Mesenchymal stem cell (in vitro differentiated cells and primary cell): ENCODE data around the gene AUTS2.

Experiments
- DNase-seq: peaks from one replicate; pipeline ENCODE4 v3.0.0-alpha.2; 2013
- H2AFZ ChIP-seq: one replicate; pipeline ENCODE4 v1.6.1; 2013; ENCODE audit warnings: low read depth, mild to moderate bottlenecking, control low read depth, inconsistent platforms, low read length, moderate library complexity
- H2AK5ac ChIP-seq: 2 replicates; pipeline ENCODE4 v1.6.1; 2013; ENCODE audit warnings: low read length, moderate library complexity, mild to moderate bottlenecking, inconsistent platforms; ENCODE audit not compliant: severe bottlenecking
- H2BK120ac ChIP-seq: one replicate; pipeline ENCODE4 v1.6.1; 2013; ENCODE audit warnings: low read depth, mild to moderate bottlenecking, inconsistent platforms, low read length, moderate library complexity
- H2BK12ac ChIP-seq, 2 experiments: one replicate each; pipeline ENCODE4 v1.6.1; 2013; ENCODE audit warnings: inconsistent platforms in 2 of 2, low read length in 2 of 2, mild to moderate bottlenecking in 2 of 2, moderate library complexity in 2 of 2, control low read depth in 1 of 2
- H2BK15ac ChIP-seq: one replicate; pipeline ENCODE4 v1.6.1; 2013; ENCODE audit warnings: mild to moderate bottlenecking, low read depth, inconsistent platforms; ENCODE audit not compliant: poor library complexity, severe bottlenecking
- H2BK5ac ChIP-seq: 2 replicates; pipeline ENCODE4 v1.6.1; 2013; ENCODE audit warnings: low read depth, mild to moderate bottlenecking, low read length, control low read depth, inconsistent platforms; ENCODE audit not compliant: poor library complexity, severe bottlenecking
- H3K14ac ChIP-seq, 2 experiments: one replicate each; pipeline ENCODE4 v1.6.1; 2013; ENCODE audit warnings: inconsistent platforms in 2 of 2, low read length in 2 of 2, control low read depth in 1 of 2, mild to moderate bottlenecking in 1 of 2, moderate library complexity in 1 of 2
- H3K18ac ChIP-seq, 2 experiments: one replicate each; pipeline ENCODE4 v1.6.1; 2013; ENCODE audit warnings: inconsistent platforms in 2 of 2, low read length in 2 of 2, control low read depth in 1 of 2, low read depth in 1 of 2, mild to moderate bottlenecking in 1 of 2
- H3K23ac ChIP-seq, 2 experiments: one replicate each; pipeline ENCODE4 v1.6.1; 2013; ENCODE audit warnings: inconsistent platforms in 2 of 2, low read length in 2 of 2, mild to moderate bottlenecking in 2 of 2, moderate library complexity in 2 of 2, control low read depth in 1 of 2
- H3K27ac ChIP-seq: 2 replicates; pipeline ENCODE4 v1.5.1; 2013; ENCODE audit warnings: mild to moderate bottlenecking, moderate library complexity, low read length, control low read depth, inconsistent platforms; ENCODE audit not compliant: poor library complexity, severe bottlenecking
- H3K27me3 ChIP-seq, 2 experiments: 2 replicates each; pipeline versions ENCODE4 v1.6.1 to v1.7.0; 2013; ENCODE audit warnings: low read length in 2 of 2, mild to moderate bottlenecking in 2 of 2, moderate library complexity in 2 of 2, control low read depth in 1 of 2, inconsistent platforms in 1 of 2; ENCODE audit not compliant: control insufficient read depth in 1 of 2, insufficient read depth in 1 of 2
- H3K36me3 ChIP-seq, 2 experiments: 2 replicates each; pipeline versions ENCODE4 v1.6.1 to v1.7.0; 2013; ENCODE audit warnings: low read length in 2 of 2, control low read depth in 1 of 2, inconsistent platforms in 1 of 2, low read depth in 1 of 2, mild to moderate bottlenecking in 1 of 2; ENCODE audit not compliant: insufficient read depth in 2 of 2, control insufficient read depth in 1 of 2
- H3K4ac ChIP-seq, 2 experiments: one replicate each; pipeline ENCODE4 v1.6.1; 2013; ENCODE audit warnings: inconsistent platforms in 2 of 2, low read length in 2 of 2, mild to moderate bottlenecking in 2 of 2, moderate library complexity in 2 of 2, control low read depth in 1 of 2, low read depth in 1 of 2
- H3K4me1 ChIP-seq: 2 replicates; pipeline ENCODE4 v1.6.1; 2013; ENCODE audit warnings: low read depth, low read length, control low read depth; ENCODE audit not compliant: control insufficient read depth, insufficient read depth
- H3K4me2 ChIP-seq: 2 replicates; pipeline ENCODE4 v1.6.1; 2013; ENCODE audit warnings: low read length, mild to moderate bottlenecking, inconsistent platforms; ENCODE audit not compliant: poor library complexity, severe bottlenecking
- H3K4me3 ChIP-seq, 2 experiments: 2 replicates each; pipeline versions ENCODE4 v1.5.1 to v1.7.0; 2013; ENCODE audit warnings: low read length in 2 of 2, mild to moderate bottlenecking in 2 of 2, control low read depth in 1 of 2, low read depth in 1 of 2; ENCODE audit not compliant: insufficient read depth in 1 of 2
- H3K79me1 ChIP-seq: replicated peaks from 2 replicates; pipeline ENCODE4 v1.6.1; 2013; ENCODE audit warnings: mild to moderate bottlenecking, control low read depth, low read length, inconsistent platforms; ENCODE audit not compliant: poor library complexity, severe bottlenecking
- H3K9ac ChIP-seq: 2 replicates; pipeline ENCODE4 v1.7.0; 2013; ENCODE audit warnings: mild to moderate bottlenecking, low read length, moderate library complexity
- H3K9me3 ChIP-seq: 2 replicates; pipeline ENCODE4 v1.7.0; 2013; ENCODE audit warnings: mild to moderate bottlenecking, low read length; ENCODE audit not compliant: control insufficient read depth
- H4K8ac ChIP-seq: one replicate; pipeline ENCODE4 v1.6.1; 2013; ENCODE audit warnings: inconsistent platforms, mild to moderate bottlenecking, low read length, moderate library complexity
- H4K91ac ChIP-seq: one replicate; pipeline ENCODE4 v1.6.1; 2013; ENCODE audit warnings: mild to moderate bottlenecking, low read length, inconsistent platforms
- WGBS: methylation state at CpG from one replicate; pipeline ENCODE4 v1.1.7; 2013; ENCODE audit warnings: mixed read lengths; 5-methylcytosine and 5-hydroxymethylcytosine counted together

The AUTS2 gene

DNA sequence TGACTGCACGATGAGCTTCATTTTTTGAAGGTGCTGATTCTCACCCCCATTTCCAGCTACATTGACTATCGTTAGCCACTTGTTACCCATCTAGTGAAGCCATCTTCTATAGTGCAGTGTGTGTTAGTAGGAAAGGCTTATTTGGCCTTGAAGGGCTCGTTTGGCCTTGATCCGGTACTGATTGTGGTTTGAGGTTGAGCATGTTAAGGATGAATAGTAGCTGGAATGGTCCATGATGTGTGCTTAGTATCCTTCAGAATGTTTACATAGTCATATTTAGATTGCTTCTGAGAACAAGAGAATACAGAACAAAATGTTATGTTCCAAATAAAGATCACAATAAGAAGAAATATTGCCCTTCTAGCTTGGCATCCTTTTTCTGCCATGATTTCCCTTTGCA lies 591.5 kb downstream of the AUTS2 start:
- H3K9ac ChIP-seq: no peak overlapping the region
- no peak overlapping the region for H3K4me3 ChIP-seq
- H2BK120ac ChIP-seq: no peak overlapping the region
- H3K4me2 ChIP-seq: no peak overlapping the region
- no peaks in the 10 kb centered on the region for H3K27me3 ChIP-seq
- no peak overlapping the region for H2AFZ ChIP-seq
- H2BK12ac ChIP-seq: no peak overlapping the region
- H4K8ac ChIP-seq: no peak overlapping the region
- H3K4ac ChIP-seq: no peak overlapping the region
- H3K4me1 ChIP-seq: no peaks in the 10 kb centered on the region
- H2AK5ac ChIP-seq: no peak overlapping the region
- no peak overlapping the region for H3K18ac ChIP-seq
- DNase-seq: no peak
- H2BK15ac ChIP-seq: no peak overlapping the region
- H3K23ac ChIP-seq: no peak overlapping the region
- no peaks in the 10 kb centered on the region for H3K36me3 ChIP-seq
- 79% methylated on average over 2 of the region's 4 CpGs for WGBS
- no peaks in the 10 kb centered on the region for H3K79me1 ChIP-seq
- no peaks in the 10 kb centered on the region for H3K9me3 ChIP-seq
- no peak overlapping the region for H3K14ac ChIP-seq
- no peak overlapping the region for H3K27ac ChIP-seq
- H4K91ac ChIP-seq: no peak overlapping the region
- H2BK5ac ChIP-seq: no peak overlapping the region

DNA sequence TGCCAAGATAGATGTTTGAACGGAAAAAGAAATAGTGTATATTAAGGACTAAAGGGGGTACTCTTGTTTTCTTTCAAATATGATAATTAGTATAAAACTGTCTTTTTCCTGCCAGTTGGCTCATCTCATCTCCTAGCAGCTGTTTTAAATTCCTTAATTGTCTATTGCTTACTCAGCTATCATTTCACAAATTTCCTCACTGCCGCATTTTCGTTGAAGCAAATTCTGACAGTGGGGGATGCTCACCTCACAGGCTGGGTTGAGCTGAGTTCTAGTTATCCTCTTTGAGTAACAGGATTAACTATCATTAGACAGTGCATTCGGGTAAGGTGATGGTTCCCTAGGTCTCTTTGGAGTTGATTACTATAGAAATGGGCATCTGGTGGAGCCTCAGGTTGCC lies 592.0 kb downstream of the AUTS2 start:
- H2BK15ac ChIP-seq: no peak overlapping the region
- no peak overlapping the region for H2AFZ ChIP-seq
- H3K79me1 ChIP-seq: no peaks in the 10 kb centered on the region
- no peak overlapping the region for H3K23ac ChIP-seq
- no peaks in the 10 kb centered on the region for H3K27me3 ChIP-seq
- H3K4me1 ChIP-seq: no peaks in the 10 kb centered on the region
- no peak overlapping the region for H2BK12ac ChIP-seq
- H2AK5ac ChIP-seq: no peak overlapping the region
- no peak overlapping the region for H4K91ac ChIP-seq
- no peak overlapping the region for H4K8ac ChIP-seq
- H3K4me2 ChIP-seq: no peak overlapping the region
- H3K18ac ChIP-seq: no peak overlapping the region
- H3K4ac ChIP-seq: no peak overlapping the region
- no peak overlapping the region for H2BK120ac ChIP-seq
- 79% methylated on average over 4 of the region's 4 CpGs for WGBS
- H3K36me3 ChIP-seq: no peaks in the 10 kb centered on the region
- no peak overlapping the region for H2BK5ac ChIP-seq
- H3K27ac ChIP-seq: no peak overlapping the region
- H3K9ac ChIP-seq: no peak overlapping the region
- no peaks in the 10 kb centered on the region for H3K9me3 ChIP-seq
- no peak overlapping the region for H3K4me3 ChIP-seq
- H3K14ac ChIP-seq: no peak overlapping the region
- no peak for DNase-seq

DNA sequence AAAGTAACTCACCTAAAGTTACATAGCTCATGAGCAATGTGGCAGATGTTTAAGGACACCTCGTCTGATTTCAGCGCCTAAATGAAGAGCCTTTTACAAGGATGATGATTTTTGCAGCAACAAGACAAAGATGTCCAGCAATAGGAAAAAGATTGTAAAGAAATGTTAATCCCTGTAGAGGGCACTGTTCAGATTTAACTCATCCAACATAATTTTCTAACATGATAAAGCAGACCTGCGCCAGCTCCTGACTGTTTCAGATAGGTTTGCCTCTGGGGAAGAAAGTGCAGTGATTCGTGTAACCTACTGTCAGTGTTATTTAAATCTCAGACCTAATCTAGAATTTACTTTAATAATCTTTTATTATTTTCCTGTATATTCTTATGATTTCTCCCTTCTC lies 595.2 kb downstream of the AUTS2 start:
- Histone ChIP-seq H3K79me1 (no peaks in the 10 kb centered on the region), H4K8ac (no peak overlapping the region), H3K4ac (no peak overlapping the region), H2AK5ac (no peak overlapping the region), H2BK5ac (no peak overlapping the region), H2BK12ac (no peak overlapping the region), H3K9me3 (no peaks in the 10 kb centered on the region), H2BK15ac (no peak overlapping the region), H3K9ac (no peak overlapping the region), H3K27me3 (no peaks in the 10 kb centered on the region), H3K4me2 (no peak overlapping the region), H4K91ac (no peak overlapping the region), H2AFZ (no peak overlapping the region), H2BK120ac (no peak overlapping the region), H3K18ac (no peak overlapping the region), H3K36me3 (no peaks in the 10 kb centered on the region), H3K14ac (no peak overlapping the region), H3K27ac (no peak overlapping the region), H3K4me3 (no peak overlapping the region), H3K23ac (no peak overlapping the region), H3K4me1 (no peaks in the 10 kb centered on the region)
- peak; percentile 7 for DNase-seq
- 86% methylated on average over 2 of the region's 4 CpGs for whole genome bisulfite sequencing

DNA sequence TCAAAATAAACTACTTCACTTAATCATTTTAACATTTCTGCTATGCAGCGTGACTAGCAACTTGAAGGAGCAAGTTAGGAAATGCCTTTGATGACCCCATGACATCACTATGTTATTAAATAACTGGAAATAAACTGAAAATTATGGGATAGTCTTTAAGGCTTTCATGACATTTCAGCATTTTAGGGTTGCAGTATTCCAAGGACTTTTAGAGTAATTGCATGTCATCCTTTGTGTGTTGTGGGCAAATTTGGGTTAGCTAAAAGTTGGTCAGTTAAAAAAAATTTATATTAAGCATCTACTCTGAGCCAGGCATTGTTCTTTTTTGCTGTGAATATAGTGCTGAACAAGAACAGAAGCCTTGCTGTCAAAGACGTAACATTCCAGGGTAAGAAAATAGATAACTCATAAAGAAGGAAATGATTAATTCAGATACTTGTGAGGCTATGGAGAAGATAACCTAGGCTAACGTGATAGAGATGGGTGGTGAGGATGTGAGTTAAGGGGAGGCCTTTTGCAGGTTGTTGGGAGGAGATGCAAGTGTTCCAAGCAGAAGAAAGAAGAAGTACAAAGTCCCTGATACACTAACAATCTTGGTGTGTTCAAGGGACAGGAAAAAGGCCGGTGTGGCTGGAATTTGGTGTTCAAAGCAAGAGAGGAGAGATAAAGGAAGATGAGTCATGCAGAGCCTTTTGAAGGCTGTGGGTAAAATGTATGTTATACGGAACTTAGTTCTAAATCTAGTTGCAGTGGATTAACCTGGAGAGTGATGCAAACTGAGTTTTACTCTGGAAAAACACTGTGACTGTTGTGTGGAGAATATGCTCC lies 610.2 kb downstream of the AUTS2 start:
- no peak overlapping the region for H2AFZ ChIP-seq
- no peak overlapping the region for H3K4me3 ChIP-seq
- H3K4ac ChIP-seq: no peak overlapping the region
- no peaks in the 10 kb centered on the region for H3K4me1 ChIP-seq
- 24% methylated on average over 5 of the region's 5 CpGs for WGBS
- no peak overlapping the region for H3K4me2 ChIP-seq
- no peak overlapping the region for H3K9ac ChIP-seq
- no peak overlapping the region for H3K14ac ChIP-seq
- H4K91ac ChIP-seq: no peak overlapping the region
- H2BK12ac ChIP-seq: no peak overlapping the region
- no peak overlapping the region for H3K18ac ChIP-seq
- no peak overlapping the region for H2BK120ac ChIP-seq
- H3K79me1 ChIP-seq: no peaks in the 10 kb centered on the region
- H2BK15ac ChIP-seq: no peak overlapping the region
- no peak overlapping the region for H4K8ac ChIP-seq
- H3K27ac ChIP-seq: peak overlapping the region; percentile 38
- no peaks in the 10 kb centered on the region for H3K36me3 ChIP-seq
- no peak for DNase-seq
- H2AK5ac ChIP-seq: no peak overlapping the region
- no peak overlapping the region for H2BK5ac ChIP-seq
- no peaks in the 10 kb centered on the region for H3K27me3 ChIP-seq
- H3K23ac ChIP-seq: no peak overlapping the region
- no peaks in the 10 kb centered on the region for H3K9me3 ChIP-seq
